HS-27A (cell line): ENCODE measurements around the gene ZNF101.

ENCODE experiments used
- DNase-seq: peaks from one replicate; pipeline ENCODE4 v3.0.0-alpha.2; 2012; ENCODE audit warnings: low read depth, missing footprints

The ZNF101 gene

GRCh38 chr19:19711934-19712828 lies 43.5 kb downstream of the ZNF101 start:
- DNase-seq, result no peak

GRCh38 chr19:19719798-19720197 lies 51.2 kb downstream of the ZNF101 start:
- no peak for DNase-seq

GRCh38 chr19:19721896-19722295 lies 53.3 kb downstream of the ZNF101 start:
- DNase-seq, result no peak

GRCh38 chr19:19732579-19733501 lies 64.2 kb downstream of the ZNF101 start, which contains the start of gene ZNF14:
Gene ZNF14 (minus strand): TSS chr19:19733112. CDS start chr19:19732958, 154 bp downstream.
- peak; percentile 56 for DNase-seq
